ENCODE measurements around the gene BACH2. TPM values are rescaled to one million over a fixed set of nuclear protein-coding genes. Genes with fewer than 3 reads are reported as not detected.

The BACH2 gene
- total and polyA plus RNA-seq, 2 experiments from 2014 or later = 1.6 to 5.7 TPM

- ATAC-seq = no peak
- H3K4me3 Mint-ChIP-seq = no peak overlapping the region
Observed at GRCh38 chr6:89924231-89924630, 372.4 kb downstream of the BACH2 start.

More at GRCh38 chr6:89924231-89924630, 372.4 kb downstream of the BACH2 start:
- H3K27ac Mint-ChIP-seq = no peak overlapping the region
- H3K27me3 Mint-ChIP-seq (ENCODE audit: insufficient read depth, low read depth, poor library complexity) = peaks cover 5% of the 10 kb centered on the region
- Histone ChIP-seq H3K4me3 (no peak overlapping the region), H2AFZ (no peak overlapping the region), H3K79me2 (replicated peaks; ENCODE audit: insufficient read depth) (no peaks in the 10 kb centered on the region), H3F3A (replicated peaks; ENCODE audit: low read depth) (no peaks in the 10 kb centered on the region), H3K27me3 (ENCODE audit: insufficient read depth) (no peaks in the 10 kb centered on the region), H3K4me2 (no peak overlapping the region), H3K4me1 (ENCODE audit: insufficient read depth) (no peaks in the 10 kb centered on the region), H4K20me1 (replicated peaks; ENCODE audit: insufficient read depth) (no peaks in the 10 kb centered on the region), H3K27ac (ENCODE audit: low read depth) (no peak overlapping the region), H3K36me3 (ENCODE audit: insufficient read depth) (no peaks in the 10 kb centered on the region), H3K9me2 (ENCODE audit: insufficient read depth) (no peaks in the 10 kb centered on the region)
- H3K9me3 Mint-ChIP-seq = no peaks in the 10 kb centered on the region
- no peak for DNase-seq (ENCODE audit: low spot score)
- H3K4me1 Mint-ChIP-seq = peaks cover under 1% of the 10 kb centered on the region; the same call in 2 of the 3 replicates
- no peaks in the 10 kb centered on the region for H3K36me3 Mint-ChIP-seq (ENCODE audit: low read depth)
- TF ChIP-seq NANOG (IDR thresholded peaks at IDR 0.05; ENCODE audit: borderline replicate concordance) = no peak
- no peak for TF ChIP-seq ZNF331 (CRISPR knock-in tag; IDR thresholded peaks at IDR 0.05; ENCODE audit: low read depth)
- TF ChIP-seq CTCF (conservative IDR thresholded peaks at IDR 0.05; ENCODE audit: low read depth in 2 of 2) = no peak
- no peak for TF ChIP-seq ETS1 (IDR thresholded peaks at IDR 0.05)
- no peak for TF ChIP-seq EZH2 (IDR thresholded peaks at IDR 0.05; ENCODE audit: low read depth, unreplicated experiment)
- TF ChIP-seq EZH2phosphoT487 (IDR thresholded peaks at IDR 0.05; ENCODE audit: unreplicated experiment) = no peak
- no peak for TF ChIP-seq ZNF462 (CRISPR knock-in tag; IDR thresholded peaks at IDR 0.05)
- TF ChIP-seq REST (IDR thresholded peaks at IDR 0.05; ENCODE audit: unreplicated experiment) = no peak

Data from GM23338 (cell line).